ENCODE measurements around the gene LRP1B.

GRCh38 chr2:142058149-142058548, 72.7 kb downstream of the LRP1B start:
- TF ChIP-seq CTCF (IDR thresholded peaks at IDR 0.05; ENCODE audit: borderline replicate concordance, extremely low read depth, low read length, poor library complexity, severe bottlenecking) (no peak), EZH2 (IDR thresholded peaks at IDR 0.05; ENCODE audit: borderline replicate concordance, low read depth, low read length, severe bottlenecking) (no peak)

All from DND-41 (cell line).